ENCODE data around the gene RELN. TPM values are rescaled to one million over a fixed set of nuclear protein-coding genes. Genes with fewer than 3 reads are reported as not detected.

The RELN gene
- polyA plus RNA-seq, 3 donors: 9.3 to 12.0 (median 12.0) TPM

DNA sequence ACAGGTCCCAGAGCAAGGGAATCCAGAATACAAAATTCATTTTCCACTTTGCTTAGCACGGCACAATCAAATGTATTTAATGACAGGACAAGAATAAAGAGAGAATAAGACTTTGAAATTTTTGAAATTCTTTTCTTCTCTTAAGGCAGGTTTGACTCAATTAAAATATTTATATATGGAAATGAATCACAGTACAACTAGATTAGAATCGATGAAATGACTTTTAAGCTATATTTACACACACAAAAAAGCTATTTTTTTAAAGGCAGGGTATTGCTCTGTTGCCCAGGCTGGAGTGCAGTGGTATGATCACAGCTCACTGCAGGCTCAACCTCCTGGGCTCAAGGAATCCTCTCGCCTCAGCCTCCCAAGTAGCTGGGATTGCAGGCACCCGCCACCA, 278.0 kb downstream of the RELN start:
- no peak for DNase-seq (ENCODE audit: extremely low read depth in 1 of 11, low read depth in 9 of 11, low spot score in 4 of 11)

DNA sequence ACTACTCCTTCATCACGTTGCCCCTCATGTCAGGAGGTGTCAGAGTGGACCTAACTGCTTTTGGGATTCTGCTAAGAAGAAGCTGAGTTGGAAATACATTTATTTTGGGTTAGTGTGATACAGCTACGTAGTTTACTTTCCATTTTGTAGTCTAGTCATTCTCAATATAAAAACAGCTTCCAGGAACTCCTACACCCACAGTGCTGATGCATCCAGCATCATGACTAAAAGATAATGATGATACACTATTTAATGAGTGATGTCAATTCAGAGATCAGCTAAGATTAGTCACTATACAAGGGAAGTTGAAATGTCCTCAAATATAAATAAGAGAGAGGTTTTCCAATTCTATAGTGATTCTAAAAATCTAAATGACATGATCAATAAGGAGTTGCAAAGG, 279.2 kb downstream of the RELN start:
- DNase-seq (ENCODE audit: extremely low read depth in 1 of 11, low read depth in 9 of 11, low spot score in 4 of 11): no peak

DNA sequence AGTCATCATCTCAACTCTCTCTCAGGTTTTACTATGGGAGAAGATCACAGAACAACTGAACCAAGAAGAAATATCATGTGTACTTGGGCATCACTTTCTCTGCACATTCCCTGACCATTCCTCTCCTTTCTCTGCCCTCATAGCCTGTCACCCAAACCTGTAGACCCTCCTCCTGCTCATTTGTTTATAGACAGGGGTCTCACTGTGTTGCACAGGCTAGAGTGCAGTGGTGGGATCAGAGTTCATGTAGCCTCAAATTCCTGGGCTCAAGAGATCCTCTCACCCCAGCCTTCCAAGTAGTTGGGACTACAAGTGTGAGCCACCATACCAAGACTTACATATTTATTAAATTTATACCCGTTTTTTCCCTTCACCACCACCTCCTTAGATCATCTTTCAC, 282.7 kb downstream of the RELN start:
- no peak for DNase-seq (ENCODE audit: extremely low read depth in 1 of 11, low read depth in 9 of 11, low spot score in 4 of 11)

DNA sequence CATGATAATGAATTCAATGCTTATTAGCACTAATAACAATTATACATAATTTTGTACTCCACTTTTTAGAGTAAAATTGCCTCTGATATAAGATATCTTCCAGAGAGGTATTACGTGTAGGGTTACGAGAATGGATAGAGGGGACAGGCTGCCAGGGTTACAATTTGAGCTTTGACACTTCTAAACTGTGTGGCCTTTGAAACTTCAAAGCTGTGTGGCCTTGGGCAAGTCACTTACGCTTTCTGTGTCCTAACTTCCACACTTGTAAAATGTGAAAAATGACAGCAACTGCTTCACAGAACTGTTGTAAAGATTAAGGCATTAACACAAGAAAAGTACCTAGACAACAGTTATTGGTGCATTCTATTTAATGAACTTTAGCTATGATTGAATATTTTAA, 283.9 kb downstream of the RELN start:
- DNase-seq (ENCODE audit: extremely low read depth in 1 of 11, low read depth in 9 of 11, low spot score in 4 of 11): no peak

DNA sequence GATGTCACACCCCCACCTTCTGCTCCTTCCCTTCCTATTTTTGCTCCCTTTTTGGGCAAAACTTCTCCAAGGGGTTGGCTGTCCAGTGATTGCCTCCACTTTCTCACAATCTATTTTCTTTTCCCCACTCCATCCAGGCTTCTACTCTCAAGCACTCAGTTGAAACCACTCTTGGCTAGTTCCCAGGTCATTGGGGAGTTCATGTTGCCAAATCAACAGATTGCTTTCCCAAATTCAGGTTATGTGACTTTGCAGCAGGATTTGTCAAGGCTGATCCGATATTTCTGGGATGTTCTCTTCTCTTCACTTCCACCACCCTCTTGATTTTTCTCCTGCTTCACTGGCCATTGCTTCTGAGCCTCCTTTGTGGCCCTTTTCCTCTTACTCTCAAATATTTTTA, 284.8 kb downstream of the RELN start:
- DNase-seq (ENCODE audit: extremely low read depth in 1 of 11, low read depth in 9 of 11, low spot score in 4 of 11): no peak

DNA sequence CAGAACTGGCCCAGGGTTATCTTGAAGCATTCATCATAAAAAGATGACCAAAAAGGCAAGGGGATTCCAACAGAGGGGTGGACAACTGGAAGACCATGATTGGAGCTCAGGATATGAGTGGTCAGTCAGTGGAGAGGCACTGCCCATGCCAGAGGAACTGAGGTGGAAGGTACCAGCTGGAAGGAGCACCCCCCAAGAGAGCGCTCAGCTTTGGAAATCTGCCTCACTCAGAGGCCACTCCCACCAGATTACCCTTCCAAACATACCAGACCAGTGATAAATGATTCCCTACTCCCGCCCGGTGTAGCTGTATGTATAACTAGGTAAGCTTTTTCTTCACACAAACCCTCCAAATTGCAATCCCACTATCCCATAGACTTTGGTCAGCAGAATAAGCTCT, 286.5 kb downstream of the RELN start:
- DNase-seq (ENCODE audit: extremely low read depth in 1 of 11, low read depth in 9 of 11, low spot score in 4 of 11): no peak

DNA sequence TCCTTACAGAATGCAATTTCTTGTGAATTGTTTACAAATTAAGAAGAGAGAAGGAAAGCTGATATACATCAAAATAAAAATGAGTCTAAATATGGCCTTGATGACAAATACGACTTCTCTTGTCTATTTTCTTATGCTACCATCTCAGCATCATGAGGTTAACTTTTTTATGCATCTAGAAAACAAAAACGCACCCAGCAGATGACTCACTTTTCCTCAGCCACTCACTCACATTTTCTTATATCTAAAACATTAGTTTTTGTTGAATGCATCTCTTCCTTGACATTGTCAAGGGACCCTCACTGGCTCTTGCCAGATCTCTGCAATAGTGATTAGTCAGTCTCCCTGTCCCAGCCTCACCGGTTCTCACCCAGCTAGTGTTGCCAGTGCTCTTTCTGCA, 287.0 kb downstream of the RELN start:
- no peak for DNase-seq (ENCODE audit: extremely low read depth in 1 of 11, low read depth in 9 of 11, low spot score in 4 of 11)

DNA sequence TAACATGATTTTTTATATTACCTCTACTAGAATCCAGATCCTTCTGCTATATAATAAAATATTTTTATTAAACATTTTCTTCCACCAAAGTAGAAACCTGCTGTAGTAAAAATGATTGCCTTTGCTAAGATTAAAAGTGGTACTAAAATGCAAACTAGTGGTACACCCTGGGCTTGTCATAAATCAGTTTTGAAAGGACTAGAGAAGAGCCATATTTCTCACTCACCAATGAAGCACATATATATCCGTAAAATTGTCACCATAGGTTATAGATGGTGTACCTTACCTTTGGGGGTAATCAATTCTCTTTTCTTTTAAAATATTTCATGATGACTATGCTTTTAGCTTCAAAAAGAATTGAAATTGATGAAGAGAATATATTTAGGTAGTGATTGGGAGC, 290.4 kb downstream of the RELN start:
- no peak for DNase-seq (ENCODE audit: extremely low read depth in 1 of 11, low read depth in 9 of 11, low spot score in 4 of 11)

DNA sequence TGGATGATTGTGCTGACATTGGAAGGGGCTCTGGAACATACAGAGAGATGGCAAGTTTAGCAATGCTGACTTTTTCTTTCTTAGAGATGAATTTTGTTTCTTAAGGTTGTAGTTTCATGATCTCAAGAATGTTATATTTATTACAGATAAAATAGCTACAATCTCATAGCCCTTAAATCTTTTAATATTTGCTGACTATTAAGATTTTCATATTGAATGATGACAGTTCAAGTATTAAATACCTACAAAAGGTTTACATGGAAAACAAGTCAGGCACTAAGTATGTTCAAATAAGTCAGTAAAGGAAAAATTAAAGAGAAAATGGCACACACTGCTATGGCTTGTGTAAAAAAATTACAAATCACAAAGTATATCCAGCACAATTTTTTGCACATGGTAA, 291.4 kb downstream of the RELN start:
- DNase-seq (ENCODE audit: extremely low read depth in 1 of 11, low read depth in 9 of 11, low spot score in 4 of 11): no peak

DNA sequence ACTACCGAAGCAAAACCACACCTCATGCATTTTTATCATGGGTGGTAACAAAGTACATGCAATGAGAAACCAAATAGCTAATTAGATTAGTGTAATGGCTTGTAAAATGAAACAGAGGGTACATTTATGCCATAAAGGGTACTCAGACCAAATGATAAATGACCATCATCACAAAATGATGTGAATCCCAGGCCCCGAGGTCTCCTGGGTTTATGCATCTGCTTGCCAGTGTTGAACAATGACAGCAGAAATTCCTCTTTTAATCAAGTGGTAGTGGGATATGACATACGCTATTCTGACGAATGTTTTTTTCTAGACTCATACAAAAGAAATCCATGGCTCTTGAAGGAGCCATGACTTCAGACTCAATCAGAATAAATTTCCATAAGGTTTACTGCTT, 293.9 kb downstream of the RELN start:
- DNase-seq (ENCODE audit: extremely low read depth in 1 of 11, low read depth in 9 of 11, low spot score in 4 of 11): no peak

DNA sequence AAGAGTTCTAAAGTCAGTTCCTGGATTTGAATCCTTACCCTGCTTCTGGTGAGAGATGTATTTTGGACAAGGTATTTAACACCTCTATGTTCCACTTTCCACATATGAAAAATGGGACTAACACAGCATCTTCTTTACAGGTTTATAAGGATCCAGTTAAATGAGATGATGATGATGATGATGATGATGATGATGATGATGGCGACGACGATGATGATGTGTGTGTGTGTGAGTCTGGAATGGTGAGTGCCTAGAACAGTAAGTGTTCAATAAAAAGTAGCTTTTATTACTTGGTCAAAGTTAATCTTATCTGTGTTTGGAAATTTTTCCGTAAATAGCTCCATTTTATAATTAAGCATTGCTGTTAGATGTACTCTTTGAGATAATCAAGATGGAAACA, 295.2 kb downstream of the RELN start:
- DNase-seq (ENCODE audit: extremely low read depth in 1 of 11, low read depth in 9 of 11, low spot score in 4 of 11): no peak

DNA sequence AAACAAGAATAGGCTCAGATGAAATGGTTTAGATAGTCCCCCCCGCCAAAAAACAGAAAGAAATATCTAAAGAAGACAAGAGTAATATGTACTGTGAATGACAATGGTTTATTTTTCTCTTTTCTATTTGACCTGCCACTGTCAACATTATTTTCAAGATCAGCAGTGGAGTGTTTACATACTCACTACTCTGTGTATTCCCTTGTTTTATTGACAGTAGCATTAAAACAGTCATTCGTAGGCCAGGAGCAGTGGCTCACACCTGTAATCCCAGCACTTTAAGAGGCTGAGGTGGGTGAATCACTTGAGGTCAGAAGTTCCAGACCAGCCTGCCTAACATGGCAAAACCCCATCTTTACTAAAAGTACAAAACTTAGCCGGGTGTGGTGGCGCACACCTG, 298.2 kb downstream of the RELN start:
- no peak for DNase-seq (ENCODE audit: extremely low read depth in 1 of 11, low read depth in 9 of 11, low spot score in 4 of 11)

DNA sequence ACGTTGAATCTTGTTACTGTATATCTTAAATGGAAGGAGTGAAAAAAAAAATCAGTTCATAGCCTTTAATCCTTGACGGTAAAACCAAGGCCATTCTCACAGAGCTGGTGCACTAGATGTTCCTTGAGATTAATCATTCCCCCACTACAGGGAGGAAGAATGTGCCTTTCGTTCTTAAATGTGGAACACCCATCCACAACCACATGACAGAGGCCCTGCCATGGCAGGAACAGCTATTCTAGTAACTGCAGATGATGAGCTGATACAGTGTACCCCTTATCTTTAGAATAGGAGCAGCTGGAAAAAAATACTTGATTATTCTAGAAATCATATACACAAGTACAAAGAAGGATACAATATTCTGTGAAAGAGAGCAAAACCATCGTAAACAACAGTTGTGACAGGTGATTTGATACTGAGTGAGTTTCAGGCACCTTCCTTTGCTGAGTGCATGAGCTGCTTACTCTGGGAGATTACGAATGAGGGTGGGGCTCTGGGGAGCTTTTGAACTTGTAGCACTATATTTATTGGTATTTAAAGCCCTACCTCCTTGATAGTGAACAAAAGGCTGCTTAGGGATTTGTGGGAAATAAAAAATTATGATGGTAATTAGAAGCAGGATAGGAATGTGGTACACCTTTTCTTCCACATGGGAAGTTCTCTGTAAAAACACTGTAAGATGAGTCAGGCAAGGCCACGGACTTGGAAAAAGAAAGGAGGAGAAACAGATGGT, 299.1 kb downstream of the RELN start:
- no peak for DNase-seq (ENCODE audit: extremely low read depth in 1 of 11, low read depth in 9 of 11, low spot score in 4 of 11)

DNA sequence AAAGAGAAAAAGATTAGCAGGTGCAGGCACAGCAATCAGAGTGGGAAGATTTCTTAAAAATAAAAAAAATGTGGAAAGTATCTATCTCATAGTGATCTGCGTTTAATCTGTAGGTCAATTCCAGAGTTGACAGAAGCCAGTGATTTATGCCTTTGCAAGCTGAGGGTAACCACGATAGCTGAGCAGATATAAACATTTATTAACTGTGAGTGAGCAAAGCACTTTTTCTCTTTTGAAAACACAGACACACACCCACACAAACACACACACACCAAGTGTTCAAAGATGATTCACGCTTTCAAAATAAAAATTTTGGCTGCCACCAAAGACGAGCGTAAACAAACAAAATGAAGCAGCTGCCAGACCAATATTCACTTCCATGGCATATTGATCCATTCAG, 300.2 kb downstream of the RELN start:
- DNase-seq (ENCODE audit: extremely low read depth in 1 of 11, low read depth in 9 of 11, low spot score in 4 of 11): no peak

DNA sequence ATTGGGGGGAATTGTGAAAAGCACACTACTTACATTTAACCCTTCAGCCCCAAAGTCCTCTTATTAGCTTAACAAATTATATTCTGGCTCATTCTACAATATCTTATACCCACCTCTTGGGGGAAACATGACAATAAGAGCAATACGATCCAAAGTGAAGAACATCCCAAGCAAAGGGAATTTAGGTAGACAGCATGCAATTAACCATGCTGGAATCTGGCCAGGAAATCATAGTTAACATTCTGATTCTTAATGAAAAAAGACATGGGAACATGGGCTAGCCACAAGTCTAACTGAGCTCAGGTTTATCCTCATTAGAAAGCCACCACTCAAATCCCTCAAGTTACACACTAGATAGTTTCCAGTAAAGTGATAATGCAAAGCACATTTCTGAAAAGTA, 301.5 kb downstream of the RELN start:
- no peak for DNase-seq (ENCODE audit: extremely low read depth in 1 of 11, low read depth in 9 of 11, low spot score in 4 of 11)

DNA sequence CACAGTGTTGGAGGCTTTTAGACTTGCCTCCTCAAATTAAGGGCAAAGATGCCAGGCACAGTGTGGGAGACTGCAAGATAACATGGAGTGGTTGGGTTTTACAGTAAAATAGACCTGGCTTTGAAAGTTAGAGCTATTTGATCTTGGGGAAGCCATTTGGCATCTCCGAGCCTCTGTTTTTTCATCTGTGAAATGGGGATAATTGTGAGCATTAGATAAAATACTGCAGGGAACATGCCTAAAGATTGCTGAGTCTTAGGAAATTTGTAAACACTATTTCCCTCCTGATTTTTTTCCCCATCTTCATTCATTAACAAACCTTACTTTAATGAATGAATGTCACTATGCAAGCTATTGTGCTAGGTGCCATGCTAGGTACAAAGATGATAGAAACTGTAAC, 302.2 kb downstream of the RELN start:
- no peak for DNase-seq (ENCODE audit: extremely low read depth in 1 of 11, low read depth in 9 of 11, low spot score in 4 of 11)

DNA sequence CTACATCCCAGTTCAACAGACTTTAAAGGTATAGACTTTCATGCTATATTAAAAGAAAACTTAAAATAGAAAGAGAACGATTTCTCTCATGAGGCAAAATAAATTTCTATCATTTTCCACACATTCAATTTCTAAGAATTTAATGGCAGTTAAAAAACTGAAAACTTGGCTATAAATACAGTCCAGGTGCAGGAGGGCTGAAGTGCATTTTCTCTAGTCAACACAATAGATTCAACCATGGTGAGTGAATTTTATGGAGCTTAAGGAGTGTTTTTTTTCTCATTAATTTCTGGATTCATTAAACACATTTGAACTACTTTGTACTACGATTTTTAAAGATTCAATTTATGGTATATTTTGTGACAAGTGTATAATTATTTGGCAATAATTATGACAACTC, 302.7 kb downstream of the RELN start:
- no peak for DNase-seq (ENCODE audit: extremely low read depth in 1 of 11, low read depth in 9 of 11, low spot score in 4 of 11)

DNA sequence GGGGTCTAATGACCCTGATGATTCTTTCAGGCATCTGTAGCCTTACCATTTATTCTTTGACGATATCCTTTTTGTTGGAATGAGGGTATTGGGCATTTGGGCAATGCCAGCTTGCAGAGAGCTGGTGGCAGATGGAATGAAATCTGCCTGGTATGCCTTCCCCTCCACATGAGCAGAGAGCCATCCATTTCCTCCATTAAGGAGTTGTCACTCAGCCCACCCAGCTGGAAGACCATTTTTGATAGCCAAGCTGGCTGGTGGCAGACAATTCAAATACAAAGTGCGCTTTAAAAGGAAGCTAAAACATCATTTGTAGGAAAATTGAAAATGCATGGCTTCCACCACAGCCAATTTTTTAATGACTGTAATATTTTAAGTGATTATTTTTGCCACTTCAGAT, 303.4 kb downstream of the RELN start:
- DNase-seq (ENCODE audit: extremely low read depth in 1 of 11, low read depth in 9 of 11, low spot score in 4 of 11): no peak

DNA sequence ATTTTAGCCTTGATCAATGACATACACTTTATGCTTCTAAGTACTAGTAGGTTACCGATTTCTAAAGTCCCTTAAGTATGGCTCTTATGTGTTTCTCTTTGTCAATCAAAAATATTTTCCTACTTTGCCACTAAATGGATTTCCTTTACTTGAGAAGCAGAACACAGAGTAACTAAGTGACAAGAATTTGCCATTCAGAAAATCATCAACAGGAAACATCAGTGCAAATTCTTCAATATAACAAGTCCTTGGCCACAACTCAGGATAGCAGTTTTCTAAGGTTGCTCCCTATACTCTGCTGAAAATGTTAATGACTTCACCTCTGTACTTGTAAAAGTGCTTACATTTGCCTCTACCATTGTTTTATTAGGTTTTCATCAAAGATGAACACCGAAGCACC, 303.8 kb downstream of the RELN start:
- DNase-seq (ENCODE audit: extremely low read depth in 1 of 11, low read depth in 9 of 11, low spot score in 4 of 11): no peak

DNA sequence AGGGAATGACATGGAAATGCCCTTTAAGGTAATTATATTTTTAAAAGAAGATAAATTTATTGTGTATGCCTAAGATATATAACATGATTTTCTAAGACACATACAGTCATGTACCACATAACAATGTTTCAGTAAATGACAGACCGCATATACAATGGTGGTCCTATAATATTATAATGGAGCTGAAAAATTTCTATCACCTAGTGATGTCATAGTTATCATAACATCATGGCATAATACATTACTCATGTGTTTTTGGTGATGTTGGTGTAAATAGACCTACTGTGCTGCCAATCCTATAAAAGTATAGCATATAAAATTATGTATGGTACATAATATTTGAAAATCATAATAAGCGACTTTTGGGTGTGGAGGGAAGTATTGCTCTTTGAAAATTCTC, 306.1 kb downstream of the RELN start:
- DNase-seq (ENCODE audit: extremely low read depth in 1 of 11, low read depth in 9 of 11, low spot score in 4 of 11): no peak
